Measurements from ENCODE around the gene RGS3.

GRCh38 chr9:113501129-113501686 is 37.7 kb downstream of the RGS3 start:
- TF ChIP-seq CTCF (IDR thresholded peaks at IDR 0.05) (no peak), POLR2A (IDR thresholded peaks at IDR 0.05) (no peak)
